HG02571 (cell line): Measurements from ENCODE around the gene NKX2-1.

Experiments
- ATAC-seq: cut with Tn5 transposase; IDR thresholded peaks from one replicate; pipeline ENCODE4 v1.9.1; 2021; ENCODE audit warnings: mild to moderate bottlenecking, moderate library complexity; ENCODE audit not compliant: unreplicated experiment

NKX2-1 gene

GRCh38 chr14:36518031-36518585 is 1.9 kb downstream of the NKX2-1 start:
- no peak for ATAC-seq

DNA sequence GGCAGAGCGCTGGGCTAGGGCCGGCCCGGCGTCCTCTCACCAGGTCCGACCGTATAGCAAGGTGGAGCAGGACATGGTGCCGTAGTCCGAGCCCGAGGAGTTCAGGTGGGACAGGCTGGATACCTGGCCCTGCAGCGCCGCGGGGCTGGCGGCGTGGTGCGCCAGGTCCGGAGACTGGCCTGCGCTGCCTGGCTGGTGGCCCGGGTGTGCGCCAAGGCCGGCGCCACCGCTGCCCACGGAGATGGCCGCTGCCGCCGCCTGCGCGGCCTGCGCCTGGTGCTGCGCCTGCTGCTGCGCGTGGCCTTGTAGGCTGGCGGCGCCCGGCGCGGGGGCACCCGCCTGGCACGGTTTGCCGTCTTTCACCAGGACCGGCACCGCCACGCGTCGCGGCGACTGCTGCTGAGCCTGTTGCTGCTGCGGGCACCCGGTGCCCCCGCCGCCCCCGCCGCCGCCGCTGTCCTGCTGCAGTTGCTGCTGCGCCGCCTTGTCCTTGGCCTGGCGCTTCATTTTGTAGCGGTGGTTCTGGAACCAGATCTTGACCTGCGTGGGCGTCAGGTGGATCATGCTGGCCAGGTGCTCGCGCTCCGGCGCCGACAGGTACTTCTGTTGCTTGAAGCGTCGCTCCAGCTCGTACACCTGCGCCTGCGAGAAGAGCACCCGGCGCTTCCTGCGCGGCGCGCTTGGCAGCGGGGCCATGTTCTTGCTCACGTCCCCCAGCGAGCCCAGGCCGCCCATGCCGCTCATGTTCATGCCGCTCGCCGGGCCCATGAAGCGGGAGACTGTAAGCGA is 2.6 kb downstream of the NKX2-1 start:
- ATAC-seq, result no peak

DNA sequence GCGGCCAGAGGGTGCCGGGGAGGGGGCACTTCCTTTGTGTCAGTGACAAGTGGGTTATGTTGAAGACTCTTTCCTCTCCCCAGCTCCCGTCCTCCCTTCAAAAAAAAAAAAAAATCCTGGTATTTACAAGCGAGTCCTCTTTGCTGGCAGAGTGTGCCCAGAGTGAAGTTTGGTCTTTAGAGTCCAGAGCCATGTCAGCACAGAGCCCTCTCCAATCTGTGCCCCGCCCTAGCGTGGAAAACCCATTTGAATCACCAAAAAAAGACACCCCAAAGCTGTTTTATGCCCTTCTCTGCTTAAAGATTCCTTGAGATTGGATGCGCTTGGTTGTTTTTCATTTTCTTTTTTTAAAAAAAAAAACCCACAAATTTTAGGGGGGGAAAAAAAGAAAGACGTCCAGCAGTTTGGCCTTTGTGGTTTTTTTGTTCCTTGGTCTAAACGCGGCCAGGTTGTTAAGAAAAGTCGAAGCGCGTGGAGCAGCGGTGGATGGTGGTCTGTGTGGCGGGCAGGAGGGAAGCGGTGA is 3.3 kb downstream of the NKX2-1 start:
- ATAC-seq, result no peak

- ATAC-seq, result no peak
These were observed 3.9 kb downstream of the NKX2-1 start for GRCh38 chr14:36515896-36516718.

DNA sequence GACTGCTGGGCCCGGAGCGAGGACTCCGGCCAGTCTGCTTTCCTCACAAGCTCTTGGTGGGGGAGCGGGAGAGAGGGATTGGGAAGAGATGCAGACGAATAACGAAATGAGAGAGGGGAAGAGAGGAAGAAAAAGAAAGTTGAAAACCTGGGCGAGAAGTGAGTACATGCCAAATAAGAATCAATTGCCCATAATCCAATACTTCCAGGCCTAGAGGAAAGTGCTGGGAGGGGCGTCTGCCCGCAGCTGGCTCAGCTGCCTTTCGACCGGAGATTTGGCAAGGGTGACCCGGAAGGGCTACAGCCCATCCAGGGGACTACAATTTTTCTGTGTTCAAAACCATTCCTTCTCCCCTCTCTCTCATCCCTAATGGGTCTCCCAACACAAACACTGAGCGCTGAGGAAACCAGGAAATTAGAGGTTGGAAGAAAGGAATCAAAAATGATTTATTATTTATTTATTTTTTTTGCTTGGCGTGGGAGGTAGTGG is 4.9 kb downstream of the NKX2-1 start:
- ATAC-seq, result no peak

GRCh38 chr14:36514278-36515104 is 5.5 kb downstream of the NKX2-1 start:
- ATAC-seq, result no peak

- ATAC-seq, result no peak
These were observed 6.4 kb downstream of the NKX2-1 start for GRCh38 chr14:36513451-36514277.

GRCh38 chr14:36513012-36513420 is 7.0 kb downstream of the NKX2-1 start:
- ATAC-seq, result no peak

- no peak for ATAC-seq
These were observed 7.4 kb downstream of the NKX2-1 start for GRCh38 chr14:36512585-36513003.

DNA sequence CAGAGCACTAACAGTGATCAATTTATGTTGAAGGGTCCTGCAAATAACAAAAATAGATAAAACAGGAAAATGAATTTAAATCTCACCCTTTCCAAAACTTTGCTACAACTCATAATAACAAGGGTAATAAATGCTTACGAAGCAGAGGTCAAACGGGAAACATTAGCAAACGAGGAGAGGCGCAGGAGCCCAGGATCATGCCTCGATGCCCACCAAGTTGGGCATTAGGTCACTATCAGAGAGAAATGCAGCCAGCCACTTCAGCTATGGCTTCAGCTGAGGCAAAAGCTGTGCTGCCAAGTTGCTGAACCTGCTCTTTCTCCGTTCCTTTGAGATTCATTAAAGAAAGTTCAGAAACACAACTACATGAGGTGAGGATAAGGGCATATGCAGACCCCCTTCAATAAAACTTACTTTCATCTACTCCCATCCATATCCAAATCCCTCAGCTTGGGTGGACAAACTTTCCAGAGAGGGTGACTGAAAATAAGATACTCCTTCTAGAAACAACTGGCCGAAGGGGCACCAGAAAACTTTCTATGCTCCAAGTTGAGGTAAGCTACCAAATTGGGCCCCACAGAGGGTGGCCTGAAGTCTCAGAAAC is 7.9 kb downstream of the NKX2-1 start:
- no peak for ATAC-seq

DNA sequence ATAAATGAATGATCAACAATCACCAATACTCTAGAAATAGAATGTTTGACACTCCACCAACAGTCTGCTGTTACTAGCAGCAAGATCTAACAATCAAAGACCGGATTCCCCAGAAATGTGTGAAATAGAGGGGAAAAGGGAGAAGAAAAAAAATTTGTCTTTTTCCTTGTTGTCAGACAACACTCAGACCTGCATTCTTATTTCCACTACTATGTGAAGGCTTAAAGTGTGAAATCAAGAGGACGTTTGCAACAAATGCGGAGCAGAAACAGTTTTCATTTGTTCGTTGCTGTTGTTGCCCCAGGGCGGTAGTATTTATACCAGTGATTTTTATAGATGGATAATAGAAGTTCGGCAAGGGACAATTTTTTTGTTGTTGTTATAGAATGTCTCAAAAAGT is 9.2 kb downstream of the NKX2-1 start:
- no peak for ATAC-seq

- ATAC-seq, result no peak
These were observed 9.8 kb downstream of the NKX2-1 start for GRCh38 chr14:36510078-36510799.

GRCh38 chr14:36509069-36509917 is 10.7 kb downstream of the NKX2-1 start:
- no peak for ATAC-seq

GRCh38 chr14:36508418-36509068 is 11.5 kb downstream of the NKX2-1 start:
- ATAC-seq, result no peak

DNA sequence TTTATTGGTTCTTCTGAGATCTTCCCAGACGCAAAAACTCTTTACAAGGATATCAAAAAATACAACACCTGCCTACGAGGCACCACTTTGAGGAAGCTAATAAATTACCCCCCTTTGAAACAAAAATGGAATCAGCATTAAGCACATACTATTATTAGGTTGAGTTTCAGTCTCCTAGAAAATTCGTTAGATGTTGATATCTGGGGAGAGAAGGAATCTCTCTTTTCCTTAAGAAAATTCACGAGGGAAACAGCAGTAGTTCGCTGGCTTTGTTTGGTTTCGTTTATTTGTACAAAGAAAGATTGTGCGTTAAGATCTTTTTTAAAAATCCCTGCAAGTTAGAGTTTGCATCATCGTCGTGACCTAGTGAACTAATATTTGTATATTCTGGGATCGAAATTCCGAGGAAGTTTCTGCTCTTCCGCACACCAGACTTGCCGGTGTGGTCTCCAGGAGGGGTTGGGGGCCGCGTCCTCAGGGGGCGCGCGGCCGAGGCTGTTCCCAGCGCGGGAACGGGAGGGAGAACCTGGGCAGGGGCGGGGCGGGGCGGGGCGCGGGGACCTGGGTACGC is 12.1 kb downstream of the NKX2-1 start:
- no peak for ATAC-seq

DNA sequence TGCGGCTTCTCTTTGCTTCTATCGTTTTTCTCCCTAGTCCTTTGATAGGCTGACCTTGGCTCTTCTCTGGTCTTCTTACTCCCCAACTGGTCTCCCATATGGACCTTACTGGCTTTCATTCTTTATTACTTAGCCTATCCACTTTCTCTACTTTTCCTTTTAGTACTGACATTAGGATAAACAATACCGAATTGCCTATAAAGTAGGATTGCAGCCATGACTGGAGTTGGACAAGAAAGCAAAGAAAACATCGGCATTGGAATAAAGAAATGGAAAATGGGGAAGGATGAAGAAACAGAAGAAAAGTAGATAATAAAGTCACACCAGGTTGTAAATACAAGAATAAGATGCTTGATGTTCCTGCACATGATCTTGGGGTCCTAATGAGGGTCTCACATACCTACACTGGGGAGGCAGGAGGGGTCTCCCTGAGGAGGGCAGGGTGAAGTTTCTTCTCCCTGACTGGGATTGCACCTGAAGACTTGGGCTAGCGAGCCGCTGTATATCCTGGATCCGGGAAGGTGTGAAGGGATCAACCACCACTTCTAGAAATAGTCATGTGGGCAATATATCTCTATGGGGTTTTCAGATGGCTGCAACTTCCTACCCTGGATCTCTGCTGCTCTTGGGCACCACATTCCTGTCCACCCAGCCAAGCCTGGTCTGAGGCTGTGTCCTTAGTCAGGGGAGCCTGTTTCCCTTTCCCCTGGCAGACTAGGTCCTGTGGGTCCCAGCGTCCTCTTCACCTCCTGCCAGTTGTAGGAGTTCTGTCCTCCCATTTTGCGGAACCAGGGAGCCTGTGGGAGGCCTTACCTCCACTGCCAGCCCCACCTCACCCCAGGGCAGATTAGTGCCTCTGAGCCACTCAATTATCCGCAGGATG is 13.1 kb downstream of the NKX2-1 start:
- ATAC-seq, result no peak
